ENCODE results near the gene UBE2L6. TPM values are rescaled to one million over a fixed set of nuclear protein-coding genes. Genes with fewer than 3 reads are reported as not detected.

Gene UBE2L6
- total and polyA plus RNA-seq, 12 donors = 34.4 to 108 (median 78.9) TPM

DNA sequence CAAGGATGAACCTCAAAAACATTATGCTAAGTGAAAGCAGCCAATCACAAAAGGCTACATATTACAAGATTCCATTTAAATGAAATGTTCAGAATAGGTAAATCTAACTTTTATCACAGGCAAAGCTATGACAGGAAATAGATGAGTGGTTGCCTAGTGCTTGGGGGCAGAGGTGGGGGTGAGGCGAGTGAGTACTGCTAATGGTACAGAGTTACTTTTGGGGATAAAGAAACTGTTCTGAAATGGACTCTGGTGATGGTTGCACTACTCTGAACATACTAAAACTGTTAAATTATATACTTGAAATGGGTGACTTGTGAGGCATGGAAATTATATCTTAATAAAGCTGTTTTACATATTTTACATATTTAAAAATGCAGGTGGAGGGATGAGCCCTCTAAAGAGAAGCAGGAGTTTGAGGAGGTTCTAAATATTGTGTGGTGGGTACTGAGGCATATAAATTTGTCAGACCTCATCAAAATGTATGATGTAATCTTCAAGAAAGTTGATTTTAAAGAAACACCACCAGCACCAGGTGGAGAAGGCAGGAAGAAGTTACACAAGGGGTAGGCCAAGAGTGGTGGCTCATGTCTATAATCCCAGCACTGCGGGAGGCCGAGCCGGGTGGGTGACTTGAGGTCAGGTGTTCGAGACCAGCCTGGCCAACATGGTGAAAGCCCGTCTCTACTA lies 55.6 kb downstream of the UBE2L6 start:
- Histone ChIP-seq H3K9me3 (replicated peaks in 1 of 3) (no peaks in the 10 kb centered on the region), H3K36me3 (replicated peaks in 1 of 2) (no peaks in the 10 kb centered on the region), H3K27ac (no peak overlapping the region), H3K27me3 (no peaks in the 10 kb centered on the region), H3K4me1 (replicated peaks in 1 of 2) (peaks cover 7 to 14% of the 10 kb centered on the region in 2 donors), H3K4me3 (no peak overlapping the region)
- intact Hi-C loops (cut with DNase I) = no loop called here
- DNase-seq = no peak
- TF ChIP-seq, protein P1, sequence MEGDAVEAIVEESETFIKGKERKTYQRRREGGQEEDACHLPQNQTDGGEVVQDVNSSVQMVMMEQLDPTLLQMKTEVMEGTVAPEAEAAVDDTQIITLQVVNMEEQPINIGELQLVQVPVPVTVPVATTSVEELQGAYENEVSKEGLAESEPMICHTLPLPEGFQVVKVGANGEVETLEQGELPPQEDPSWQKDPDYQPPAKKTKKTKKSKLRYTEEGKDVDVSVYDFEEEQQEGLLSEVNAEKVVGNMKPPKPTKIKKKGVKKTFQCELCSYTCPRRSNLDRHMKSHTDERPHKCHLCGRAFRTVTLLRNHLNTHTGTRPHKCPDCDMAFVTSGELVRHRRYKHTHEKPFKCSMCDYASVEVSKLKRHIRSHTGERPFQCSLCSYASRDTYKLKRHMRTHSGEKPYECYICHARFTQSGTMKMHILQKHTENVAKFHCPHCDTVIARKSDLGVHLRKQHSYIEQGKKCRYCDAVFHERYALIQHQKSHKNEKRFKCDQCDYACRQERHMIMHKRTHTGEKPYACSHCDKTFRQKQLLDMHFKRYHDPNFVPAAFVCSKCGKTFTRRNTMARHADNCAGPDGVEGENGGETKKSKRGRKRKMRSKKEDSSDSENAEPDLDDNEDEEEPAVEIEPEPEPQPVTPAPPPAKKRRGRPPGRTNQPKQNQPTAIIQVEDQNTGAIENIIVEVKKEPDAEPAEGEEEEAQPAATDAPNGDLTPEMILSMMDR (IDR thresholded peaks at IDR 0.05) = no peak
- WGBS, 4 donors = 84 to 99% (median 96%) methylated on average over 6 of the region's 6 CpGs

GRCh38 chr11:57508341-57509170 lies 58.9 kb downstream of the UBE2L6 start:
- no peak for DNase-seq
- TF ChIP-seq, protein P1 (IDR thresholded peaks at IDR 0.05) = no peak
- TF ChIP-seq POLR2A (IDR thresholded peaks at IDR 0.05) = no peak
- Histone ChIP-seq H3K9me3 (replicated peaks in 1 of 3) (no peaks in the 10 kb centered on the region), H3K27ac (no peak overlapping the region), H3K4me3 (no peak overlapping the region), H3K27me3 (no peaks in the 10 kb centered on the region), H3K36me3 (replicated peaks in 1 of 2) (no peaks in the 10 kb centered on the region), H3K4me1 (replicated peaks in 1 of 2) (no peaks in the 10 kb centered on the region)
- intact Hi-C loops (cut with DNase I) = no loop called here
- WGBS, 4 donors = 71 to 82% (median 74%) methylated on average over 7 of the region's 7 CpGs

DNA sequence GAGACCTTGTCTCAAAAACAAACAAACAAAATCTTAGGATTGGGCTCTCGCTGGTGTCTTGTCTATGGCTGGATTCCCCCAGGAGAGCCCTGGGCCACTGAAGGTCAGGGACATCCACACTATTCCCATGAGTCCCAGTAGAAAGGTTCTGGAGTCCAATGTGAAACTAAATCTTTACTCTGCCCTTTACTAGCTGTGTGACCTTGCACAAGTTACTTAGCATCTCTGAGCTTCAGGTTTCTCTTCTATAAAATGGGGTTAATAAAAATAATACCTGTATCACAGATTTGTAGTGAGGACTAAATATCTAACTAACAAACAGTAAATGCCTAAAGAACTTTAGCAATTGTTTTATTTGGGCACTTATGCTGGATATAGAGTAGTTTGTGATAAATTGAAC lies 61.0 kb downstream of the UBE2L6 start:
- no peaks in the 10 kb centered on the region for H3K9me3 ChIP-seq (replicated peaks in 1 of 3)
- 60 to 86% (median 75%) methylated on average over 1 of the region's 1 CpG for WGBS, 4 donors
- no peak overlapping the region for H3K4me3 ChIP-seq
- TF ChIP-seq POLR2A (IDR thresholded peaks at IDR 0.05) = no peak
- TF ChIP-seq, protein P1 (IDR thresholded peaks at IDR 0.05) = no peak
- H3K27me3 ChIP-seq = no peaks in the 10 kb centered on the region
- no peak for DNase-seq
- H3K4me1 ChIP-seq (replicated peaks in 1 of 2) = peaks cover 7 to 9% of the 10 kb centered on the region in 2 donors
- intact Hi-C loops (cut with DNase I) = no loop called here
- no peak overlapping the region for H3K27ac ChIP-seq
- no peaks in the 10 kb centered on the region for H3K36me3 ChIP-seq (replicated peaks in 1 of 2)

- Histone ChIP-seq H3K9me3 (replicated peaks in 1 of 3) (no peaks in the 10 kb centered on the region), H3K36me3 (replicated peaks in 1 of 2) (no peaks in the 10 kb centered on the region), H3K4me1 (replicated peaks in 1 of 2) (peaks cover 15 to 19% of the 10 kb centered on the region in 2 donors), H3K27me3 (no peaks in the 10 kb centered on the region), H3K27ac (no peak overlapping the region), H3K4me3 (no peak overlapping the region)
- no peak for DNase-seq
- intact Hi-C loops (cut with DNase I) = no loop called here
- WGBS, 4 donors = 78 to 94% (median 94%) methylated on average over 4 of the region's 4 CpGs
- TF ChIP-seq POLR2A (IDR thresholded peaks at IDR 0.05) = no peak
- TF ChIP-seq, protein P1 (IDR thresholded peaks at IDR 0.05) = no peak
These were observed 63.0 kb downstream of the UBE2L6 start for GRCh38 chr11:57504511-57504910.
